GM10248 (cell line): ENCODE results near the gene CCDC154.
"Not testable (repeated sequence)": the region's sequence is repeated elsewhere in the genome, so short reads cannot be mapped to it uniquely, and the experiment has no call there.

ENCODE experiments used
- CTCF ChIA-PET: fragments of 300-600 bp; sonication (Branson Sonifier 250); formaldehyde crosslinking; extraction: SDS; loops from one replicate; lab custom pipeline; 2021; ENCODE audit warnings: antibody characterized with exemption; lab: Yijun Ruan, JAX
- POLR2A ChIA-PET: fragments of 350-650 bp; sonication (Branson Sonifier 250); formaldehyde crosslinking; extraction: SDS; loops from one replicate; lab custom pipeline; 2020; ENCODE audit warnings: antibody characterized with exemption; lab: Yijun Ruan, JAX
- DNase-seq: peaks from one replicate; pipeline ENCODE4 v3.0.0; 2012; ENCODE audit errors: extremely low spot score
- TF ChIP-seq, protein P1 (sequence below): IDR thresholded peaks from 2 replicates; pipeline ENCODE4 v1.5.1; 2012; ENCODE audit warnings: mild to moderate bottlenecking, low read depth; ENCODE audit errors: extremely low read depth, missing control alignments, control extremely low read depth

Gene CCDC154

GRCh38 chr16:1472974-1473373 is 28.6 kb upstream of the CCDC154 start:
- CTCF ChIA-PET, result no interaction called here
- DNase-seq, result no peak
- TF ChIP-seq, protein P1, sequence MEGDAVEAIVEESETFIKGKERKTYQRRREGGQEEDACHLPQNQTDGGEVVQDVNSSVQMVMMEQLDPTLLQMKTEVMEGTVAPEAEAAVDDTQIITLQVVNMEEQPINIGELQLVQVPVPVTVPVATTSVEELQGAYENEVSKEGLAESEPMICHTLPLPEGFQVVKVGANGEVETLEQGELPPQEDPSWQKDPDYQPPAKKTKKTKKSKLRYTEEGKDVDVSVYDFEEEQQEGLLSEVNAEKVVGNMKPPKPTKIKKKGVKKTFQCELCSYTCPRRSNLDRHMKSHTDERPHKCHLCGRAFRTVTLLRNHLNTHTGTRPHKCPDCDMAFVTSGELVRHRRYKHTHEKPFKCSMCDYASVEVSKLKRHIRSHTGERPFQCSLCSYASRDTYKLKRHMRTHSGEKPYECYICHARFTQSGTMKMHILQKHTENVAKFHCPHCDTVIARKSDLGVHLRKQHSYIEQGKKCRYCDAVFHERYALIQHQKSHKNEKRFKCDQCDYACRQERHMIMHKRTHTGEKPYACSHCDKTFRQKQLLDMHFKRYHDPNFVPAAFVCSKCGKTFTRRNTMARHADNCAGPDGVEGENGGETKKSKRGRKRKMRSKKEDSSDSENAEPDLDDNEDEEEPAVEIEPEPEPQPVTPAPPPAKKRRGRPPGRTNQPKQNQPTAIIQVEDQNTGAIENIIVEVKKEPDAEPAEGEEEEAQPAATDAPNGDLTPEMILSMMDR, result no peak
- POLR2A ChIA-PET, result interaction anchor here (0.7 kb wide), 1 partner anchor 304 kb away, joined by 4 read pairs; no protein-coding TSS in a partner anchor

DNA sequence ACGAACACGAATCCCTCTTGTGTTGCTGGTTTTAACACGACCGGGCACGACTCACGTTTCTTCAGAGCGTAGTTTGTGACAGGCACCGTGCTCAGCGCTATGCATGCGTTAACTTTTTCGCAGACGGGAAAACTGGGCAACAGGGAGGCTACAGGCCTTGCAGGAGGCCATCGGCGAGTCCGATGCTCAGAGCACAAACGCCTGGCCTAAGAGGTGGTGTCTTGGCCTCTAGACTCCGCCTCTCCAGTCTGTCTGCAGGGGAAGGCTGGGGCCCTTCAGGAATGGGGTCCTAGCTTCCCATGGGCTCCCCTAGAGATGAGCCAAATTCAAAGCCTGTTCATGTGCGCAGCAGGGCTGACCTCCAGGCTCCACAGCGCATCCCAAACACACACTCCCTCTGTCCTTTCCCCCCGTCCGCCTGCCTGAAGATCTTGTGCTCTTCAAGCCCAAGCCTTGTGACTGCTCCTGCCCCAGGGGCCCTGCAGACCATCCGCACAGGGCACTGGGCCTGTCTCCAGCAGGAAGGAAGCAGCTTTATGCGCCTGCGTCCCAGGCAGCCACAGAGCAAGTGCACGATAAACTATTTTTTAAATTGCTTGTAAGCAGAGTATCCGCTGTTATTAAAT is 27.3 kb upstream of the CCDC154 start:
- ChIA-PET POLR2A (interaction anchor here (1.2 kb wide), 1 partner anchor 51 kb away, joined by 4 read pairs; the partner anchor contains the start of gene UQCC4), CTCF (interaction anchor here (1.0 kb wide), 1 partner anchor 13 kb away, joined by 3 read pairs; no protein-coding TSS in a partner anchor)
- DNase-seq, result no peak
- TF ChIP-seq, protein P1, result no peak

GRCh38 chr16:1470481-1471251 is 26.3 kb upstream of the CCDC154 start:
- POLR2A ChIA-PET, result interaction anchor here (1.2 kb wide), 1 partner anchor 50 kb away, joined by 4 read pairs; the partner anchor contains the start of gene UQCC4
- TF ChIP-seq, protein P1, result no peak
- no peak for DNase-seq
- CTCF ChIA-PET, result interaction anchor here (1.0 kb wide), 1 partner anchor 12 kb away, joined by 3 read pairs; no protein-coding TSS in a partner anchor

DNA sequence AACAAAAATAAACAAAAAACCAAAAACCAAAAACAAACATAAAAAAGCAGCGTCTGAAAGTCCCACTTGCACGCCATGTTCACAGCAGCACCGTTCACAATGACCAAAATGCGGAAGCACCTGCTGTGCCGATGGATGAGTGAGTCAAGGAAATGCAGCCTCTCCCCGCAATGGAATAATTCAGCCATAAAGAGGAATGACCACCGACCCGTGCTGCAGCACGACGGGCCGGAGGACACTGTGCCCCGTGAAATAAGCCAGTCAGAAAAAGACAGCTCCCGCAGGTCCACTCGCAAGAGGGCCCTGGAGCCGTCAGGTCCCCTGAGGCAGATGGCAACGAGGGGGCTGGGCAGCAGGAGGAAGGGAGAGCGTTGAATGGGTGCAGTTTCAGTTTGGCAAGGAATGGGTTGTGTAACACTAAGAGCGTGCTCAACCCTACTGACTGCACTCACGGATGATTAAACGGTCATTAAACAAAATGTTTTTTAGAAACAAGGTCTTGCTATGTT is 25.4 kb upstream of the CCDC154 start:
- TF ChIP-seq, protein P1, result no peak
- no peak for DNase-seq

GRCh38 chr16:1469141-1469540 is 24.8 kb upstream of the CCDC154 start:
- CTCF ChIA-PET, POLR2A ChIA-PET, DNase-seq: not testable (repeated sequence)

More for the DNA sequence above, 25.4 kb upstream of the CCDC154 start:
- ChIA-PET POLR2A (no interaction called here), CTCF (no interaction called here)

GRCh38 chr16:1468426-1468810 is 24.1 kb upstream of the CCDC154 start:
- POLR2A ChIA-PET, result no interaction called here
- CTCF ChIA-PET, result no interaction called here
- TF ChIP-seq, protein P1, result no peak
- no peak for DNase-seq
